Measurements from ENCODE around the gene BAHCC1. TPM values are rescaled to one million over a fixed set of nuclear protein-coding genes. Genes with fewer than 3 reads are reported as not detected.
A peak's percentile ranks its signal among the peaks of the same experiment; 100 is the strongest.

BAHCC1 gene
- total and polyA plus RNA-seq, 2 of the 4 experiments (the other 2 are of a cell fraction) = 0.36 to 7.8 TPM

DNA sequence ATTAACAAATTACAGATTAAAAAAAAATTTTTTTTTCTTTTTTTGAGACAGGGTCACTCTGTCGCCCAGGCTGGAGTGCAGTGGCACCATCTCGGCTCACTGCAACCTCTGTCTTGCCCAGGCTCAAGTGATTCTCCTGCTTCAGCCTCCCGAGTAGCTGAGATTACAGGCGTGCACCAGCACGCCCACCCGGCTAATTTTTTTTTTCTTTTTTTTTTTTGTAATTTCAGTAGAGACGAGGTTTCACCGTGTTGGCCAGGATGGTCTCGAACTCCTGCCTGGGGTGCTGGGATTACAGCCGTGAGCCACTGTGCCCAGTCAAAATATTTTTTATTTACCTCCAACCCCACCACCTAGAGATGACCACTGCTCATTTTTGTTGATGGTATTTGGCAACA, 91.8 kb downstream of the BAHCC1 start:
- H3K9me1 ChIP-seq (ENCODE audit: insufficient read depth, low read length) = peaks cover 2% of the 10 kb centered on the region; the same call in 1 of the 2 replicates
- BruUV-seq (replicated peaks) = no TSS peak
- no peak overlapping the region for H3K23ac ChIP-seq (ENCODE audit: low read depth, low read length)
- 100% methylated on average over 2 of the region's 10 CpGs; no CpG with 5 or more reads in 1 of the 2 experiments for WGBS, 2 experiments (ENCODE audit: extremely low coverage in 2 of 2, insufficient read length in 1 of 2)
- ATAC-seq (ENCODE audit: low read depth) = no peak
- CTCF ChIA-PET = no interaction called here
- no peak overlapping the region for H3K9ac ChIP-seq (ENCODE audit: low read depth, low read length)
- H2AFZ ChIP-seq (replicated peaks; ENCODE audit: low read length, poor library complexity) = peak overlapping the region; percentile 99
- H3K9me3 ChIP-seq (ENCODE audit: control insufficient read depth, insufficient read depth, low read length) = no peaks in the 10 kb centered on the region
- H2BK5ac ChIP-seq (ENCODE audit: low read depth, low read length, poor library complexity, severe bottlenecking) = no peak overlapping the region
- H3K4ac ChIP-seq (ENCODE audit: low read depth, low read length) = peak overlapping the region; percentile 72
- peaks cover 4% of the 10 kb centered on the region; the same call in 1 of the 2 replicates for H3K27me3 ChIP-seq (ENCODE audit: control insufficient read depth, insufficient read depth, low read length)
- H4K20me1 ChIP-seq (ENCODE audit: insufficient read depth, low read length) = no peaks in the 10 kb centered on the region
- intact Hi-C loops (cut with micrococcal nuclease) = no loop called here
- no peak for DNase-seq
- peaks cover 2 to 3% of the 10 kb centered on the region in 2 experiments; a peak in 2 of 4 replicates for H3K79me1 ChIP-seq (ENCODE audit: low read depth in 1 of 2, low read length in 2 of 2)
- no peak overlapping the region for H2BK20ac ChIP-seq (ENCODE audit: low read depth, low read length)
- no peak overlapping the region for H3K56ac ChIP-seq (ENCODE audit: extremely low read depth, insufficient read depth, low read length)
- no peak overlapping the region for H3K18ac ChIP-seq (ENCODE audit: low read depth, low read length)
- TF ChIP-seq POLR2A (IDR thresholded peaks at IDR 0.05; ENCODE audit: low read depth, low read length) (no peak), NFE2L2 (IDR thresholded peaks at IDR 0.05; ENCODE audit: low read depth, low read length) (no peak), SMC3 (IDR thresholded peaks at IDR 0.05; ENCODE audit: low read depth, low read length) (no peak), MAFK (IDR thresholded peaks at IDR 0.05; ENCODE audit: low read depth, low read length) (no peak), FOS (IDR thresholded peaks at IDR 0.05; ENCODE audit: low read depth, low read length) (no peak), ELK1 (IDR thresholded peaks at IDR 0.05; ENCODE audit: borderline replicate concordance, low read depth, low read length) (no peak), CHD1 (IDR thresholded peaks at IDR 0.05; ENCODE audit: low read depth, low read length) (no peak), RAD21 (IDR thresholded peaks at IDR 0.05; ENCODE audit: low read length) (no peak)
- no peak overlapping the region for H3K4me2 ChIP-seq (ENCODE audit: low read depth, low read length)
- H2BK15ac ChIP-seq (ENCODE audit: low read depth, low read length) = no peak overlapping the region
- POLR2A ChIA-PET (ENCODE audit: unreplicated experiment) = interaction anchor here (0.6 kb wide), 1 partner anchor 147 kb away, joined by 6 read pairs; no protein-coding TSS in a partner anchor
- H4K91ac ChIP-seq (ENCODE audit: insufficient read depth, low read depth, low read length) = no peak overlapping the region
- H3K4me1 ChIP-seq (ENCODE audit: control insufficient read depth, insufficient read depth, low read length) = peaks cover 7% of the 10 kb centered on the region; the same call in 1 of the 2 replicates
- no peak overlapping the region for H3K14ac ChIP-seq (replicated peaks; ENCODE audit: low read depth, low read length)
- no peaks in the 10 kb centered on the region for H3K36me3 ChIP-seq (ENCODE audit: control insufficient read depth, insufficient read depth, low read length)
- in situ Hi-C loops (cut with MboI; ENCODE audit: low sequenced_read_pairs) = no loop called here
- no peak overlapping the region for H4K5ac ChIP-seq (ENCODE audit: low read depth, low read length)
- H3K4me3 ChIP-seq (ENCODE audit: insufficient read depth, low read depth, low read length) = no peak overlapping the region
- no peak overlapping the region for H2AK5ac ChIP-seq (ENCODE audit: low read depth, low read length)
- H2BK120ac ChIP-seq (ENCODE audit: low read depth, low read length) = no peak overlapping the region
- H3K27ac ChIP-seq (ENCODE audit: insufficient read depth, low read length) = no peak overlapping the region
- dilution Hi-C loops (cut with HindIII; ENCODE audit: low sequenced_read_pairs, unreplicated experiment) = no loop called here
- no peak overlapping the region for H2AK9ac ChIP-seq (replicated peaks; ENCODE audit: low read depth, low read length, poor library complexity)
- H4K8ac ChIP-seq (ENCODE audit: low read depth in 2 of 2, low read length in 2 of 2) = peak overlapping the region; percentile 90 to 99; a peak in 3 of 4 replicates
